ENCODE data around the gene PTGFRN. TPM values are rescaled to one million over a fixed set of nuclear protein-coding genes. Genes with fewer than 3 reads are reported as not detected.
A peak's percentile ranks its signal among the peaks of the same experiment; 100 is the strongest.

Gene PTGFRN
- total RNA-seq, 1 donor from 2014 or later, result 53.2 TPM

DNA sequence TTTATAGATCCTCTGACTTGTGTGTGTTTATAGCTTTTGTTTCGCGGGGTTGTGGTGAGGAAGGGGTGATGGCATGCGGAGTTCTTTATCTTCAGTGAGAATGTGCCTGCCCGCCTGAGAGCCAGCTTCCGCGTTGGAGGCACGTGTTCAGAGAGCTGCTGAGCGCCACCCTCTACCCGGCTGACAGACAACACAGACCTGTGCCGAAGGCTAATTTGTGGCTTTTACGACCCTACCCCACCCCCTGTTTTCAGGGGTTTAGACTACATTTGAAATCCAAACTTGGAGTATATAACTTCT is 77.5 kb downstream of the PTGFRN start:
- Histone ChIP-seq H3K4me1 (no peaks in the 10 kb centered on the region), H3K27ac (no peak overlapping the region), H3K4me3 (no peak overlapping the region), H4K20me1 (ENCODE audit: low read depth) (no peaks in the 10 kb centered on the region), H3F3A (ENCODE audit: low read depth) (no peaks in the 10 kb centered on the region), H3K27me3 (no peaks in the 10 kb centered on the region), H3K9ac (no peak overlapping the region), H3K36me3 (no peaks in the 10 kb centered on the region), H3K4me2 (no peak overlapping the region), H3K79me2 (ENCODE audit: low read depth) (no peaks in the 10 kb centered on the region), H2AFZ (replicated peaks) (no peak overlapping the region), H3K9me3 (ENCODE audit: low read depth) (no peaks in the 10 kb centered on the region)
- Mint-ChIP-seq H3K27ac (no peak overlapping the region), H3K36me3 (peaks cover 29% of the 10 kb centered on the region), H3K27me3 (ENCODE audit: insufficient read depth, low read depth) (no peaks in the 10 kb centered on the region), H3K4me3 (no peak overlapping the region), H3K9me3 (peaks cover 2% of the 10 kb centered on the region), H3K4me1 (peaks cover 17% of the 10 kb centered on the region)
- TF ChIP-seq, protein P1, sequence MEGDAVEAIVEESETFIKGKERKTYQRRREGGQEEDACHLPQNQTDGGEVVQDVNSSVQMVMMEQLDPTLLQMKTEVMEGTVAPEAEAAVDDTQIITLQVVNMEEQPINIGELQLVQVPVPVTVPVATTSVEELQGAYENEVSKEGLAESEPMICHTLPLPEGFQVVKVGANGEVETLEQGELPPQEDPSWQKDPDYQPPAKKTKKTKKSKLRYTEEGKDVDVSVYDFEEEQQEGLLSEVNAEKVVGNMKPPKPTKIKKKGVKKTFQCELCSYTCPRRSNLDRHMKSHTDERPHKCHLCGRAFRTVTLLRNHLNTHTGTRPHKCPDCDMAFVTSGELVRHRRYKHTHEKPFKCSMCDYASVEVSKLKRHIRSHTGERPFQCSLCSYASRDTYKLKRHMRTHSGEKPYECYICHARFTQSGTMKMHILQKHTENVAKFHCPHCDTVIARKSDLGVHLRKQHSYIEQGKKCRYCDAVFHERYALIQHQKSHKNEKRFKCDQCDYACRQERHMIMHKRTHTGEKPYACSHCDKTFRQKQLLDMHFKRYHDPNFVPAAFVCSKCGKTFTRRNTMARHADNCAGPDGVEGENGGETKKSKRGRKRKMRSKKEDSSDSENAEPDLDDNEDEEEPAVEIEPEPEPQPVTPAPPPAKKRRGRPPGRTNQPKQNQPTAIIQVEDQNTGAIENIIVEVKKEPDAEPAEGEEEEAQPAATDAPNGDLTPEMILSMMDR (IDR thresholded peaks at IDR 0.05), result no peak
- TF ChIP-seq EZH2phosphoT487 (IDR thresholded peaks at IDR 0.05), result no peak
- no peak for TF ChIP-seq EZH2 (IDR thresholded peaks at IDR 0.05)
- no peak for DNase-seq (ENCODE audit: low spot score)

- Mint-ChIP-seq H3K27me3 (ENCODE audit: insufficient read depth, low read depth) (no peaks in the 10 kb centered on the region), H3K36me3 (peaks cover 34% of the 10 kb centered on the region)
- H3F3A ChIP-seq (ENCODE audit: low read depth), result no peaks in the 10 kb centered on the region
These were observed 78.5 kb downstream of the PTGFRN start for GRCh38 chr1:116988248-116988647.

DNA sequence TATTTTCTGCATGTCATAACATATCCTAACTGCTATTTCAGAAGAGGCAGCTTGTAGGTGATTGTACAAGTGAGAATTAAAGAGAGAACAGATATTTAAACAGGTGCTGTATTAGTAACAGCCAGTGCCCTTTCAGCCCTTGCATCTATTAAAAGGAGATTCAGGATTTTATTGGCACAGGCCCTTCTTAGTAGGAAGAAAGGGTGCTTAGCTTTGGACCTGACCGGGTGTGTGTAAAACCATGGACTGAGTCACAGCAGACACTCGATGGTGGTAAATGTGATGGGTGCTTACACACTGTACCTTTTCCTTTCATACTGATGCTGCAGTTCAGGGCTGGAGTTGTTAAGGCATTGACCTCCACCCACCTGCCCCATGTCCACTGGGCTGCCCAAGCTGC is 79.2 kb downstream of the PTGFRN start:
- Histone ChIP-seq H3K9ac (no peak overlapping the region), H3F3A (ENCODE audit: low read depth) (no peaks in the 10 kb centered on the region), H3K4me2 (no peak overlapping the region), H3K4me1 (no peaks in the 10 kb centered on the region), H3K4me3 (no peak overlapping the region), H3K27me3 (no peaks in the 10 kb centered on the region), H3K9me3 (ENCODE audit: low read depth) (no peaks in the 10 kb centered on the region), H3K36me3 (no peaks in the 10 kb centered on the region), H3K79me2 (ENCODE audit: low read depth) (no peaks in the 10 kb centered on the region), H3K27ac (no peak overlapping the region), H2AFZ (replicated peaks) (no peak overlapping the region), H4K20me1 (ENCODE audit: low read depth) (no peaks in the 10 kb centered on the region)
- H3K4me3 Mint-ChIP-seq, result no peak overlapping the region
- peaks cover 17% of the 10 kb centered on the region for H3K4me1 Mint-ChIP-seq
- peaks cover 9% of the 10 kb centered on the region for H3K9me3 Mint-ChIP-seq
- TF ChIP-seq EZH2 (IDR thresholded peaks at IDR 0.05) (no peak), EZH2phosphoT487 (IDR thresholded peaks at IDR 0.05) (no peak)
- TF ChIP-seq, protein P1 (IDR thresholded peaks at IDR 0.05), result no peak
- no peak for DNase-seq (ENCODE audit: low spot score)
- H3K27me3 Mint-ChIP-seq (ENCODE audit: insufficient read depth, low read depth), result no peaks in the 10 kb centered on the region
- peak overlapping the region; percentile 33 for H3K27ac Mint-ChIP-seq
- peaks cover 34% of the 10 kb centered on the region for H3K36me3 Mint-ChIP-seq

More at GRCh38 chr1:116988248-116988647, 78.5 kb downstream of the PTGFRN start:
- Histone ChIP-seq H3K27ac (no peak overlapping the region), H3K79me2 (ENCODE audit: low read depth) (no peaks in the 10 kb centered on the region), H3K4me3 (no peak overlapping the region), H3K4me2 (no peak overlapping the region), H3K36me3 (no peaks in the 10 kb centered on the region), H3K9me3 (ENCODE audit: low read depth) (no peaks in the 10 kb centered on the region), H3K9ac (no peak overlapping the region), H2AFZ (replicated peaks) (no peak overlapping the region), H4K20me1 (ENCODE audit: low read depth) (no peaks in the 10 kb centered on the region), H3K4me1 (no peaks in the 10 kb centered on the region), H3K27me3 (no peaks in the 10 kb centered on the region)
- H3K27ac Mint-ChIP-seq, result no peak overlapping the region
- H3K4me1 Mint-ChIP-seq, result peaks cover 17% of the 10 kb centered on the region
- TF ChIP-seq EZH2phosphoT487 (IDR thresholded peaks at IDR 0.05) (no peak), EZH2 (IDR thresholded peaks at IDR 0.05) (no peak)
- TF ChIP-seq, protein P1 (IDR thresholded peaks at IDR 0.05), result no peak
- DNase-seq (ENCODE audit: low spot score), result no peak
- H3K9me3 Mint-ChIP-seq, result peaks cover 9% of the 10 kb centered on the region
- H3K4me3 Mint-ChIP-seq, result no peak overlapping the region
